ENCODE results near the gene CNTNAP2.

CNTNAP2 gene

GRCh38 chr7:146319629-146320028, 203.0 kb downstream of the CNTNAP2 start:
- DNase-seq, result no peak

GRCh38 chr7:146321301-146321700, 204.7 kb downstream of the CNTNAP2 start:
- DNase-seq, result no peak

- DNase-seq, result no peak
Observed at GRCh38 chr7:146331369-146331768, 214.8 kb downstream of the CNTNAP2 start.

- no peak for DNase-seq
Observed at GRCh38 chr7:146345251-146345650, 228.7 kb downstream of the CNTNAP2 start.

DNA sequence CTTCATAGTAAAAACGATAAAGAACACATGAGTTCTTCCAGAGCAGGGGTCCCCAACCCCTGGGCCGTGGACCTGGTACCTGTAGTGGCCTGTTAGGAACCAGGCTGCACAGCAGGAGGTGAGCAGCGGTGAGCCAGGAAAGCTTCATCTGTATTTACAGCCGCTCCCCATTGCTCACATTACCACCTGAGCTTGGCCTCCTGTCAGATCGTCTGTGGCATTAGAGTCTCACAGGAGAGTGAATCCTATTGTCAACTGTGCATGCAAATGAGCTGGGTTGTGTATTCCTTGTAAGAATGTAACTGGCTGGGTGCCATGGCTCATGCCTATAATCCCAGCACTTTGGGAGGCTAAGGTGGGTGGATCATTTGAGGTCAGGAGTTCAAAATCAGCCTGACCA, 229.5 kb downstream of the CNTNAP2 start:
- DNase-seq, result no peak

DNA sequence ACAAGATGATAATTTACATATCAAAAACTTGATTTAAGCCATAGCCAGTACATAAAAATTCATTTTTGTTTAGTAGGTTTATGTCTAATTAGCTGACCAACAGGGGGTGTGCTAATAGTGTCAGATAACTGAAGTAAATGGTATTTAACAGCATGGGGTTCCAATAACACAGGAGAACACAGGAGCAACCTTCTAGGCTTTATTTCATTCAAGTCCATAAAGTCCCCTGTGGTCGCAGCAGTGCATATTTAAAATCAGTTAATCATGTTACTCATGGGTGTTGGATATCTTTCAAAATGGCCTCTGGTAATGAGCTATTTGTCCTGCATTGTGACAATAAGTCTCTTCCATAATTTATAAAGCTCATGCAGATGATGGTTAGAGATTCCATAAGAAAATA, 238.6 kb downstream of the CNTNAP2 start:
- no peak for DNase-seq

DNA sequence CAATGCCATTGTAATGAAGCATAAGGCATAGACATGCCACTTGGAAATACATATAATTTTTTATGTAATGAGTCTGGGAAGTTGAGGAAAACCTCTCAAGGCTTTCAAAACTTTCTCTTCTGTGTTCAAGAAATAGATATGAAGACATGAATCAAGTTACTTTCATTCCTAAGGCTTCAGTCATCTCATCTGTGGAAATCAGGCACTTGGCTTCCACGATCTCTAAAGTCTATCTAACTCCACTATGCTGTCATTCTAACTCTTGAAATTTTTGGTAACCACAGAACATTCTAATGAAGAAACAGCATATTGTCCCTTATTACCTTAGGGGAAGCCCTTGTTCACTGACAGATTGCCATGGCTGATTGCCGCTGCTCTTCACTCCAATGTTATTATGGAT, 242.6 kb downstream of the CNTNAP2 start:
- no peak for DNase-seq

DNA sequence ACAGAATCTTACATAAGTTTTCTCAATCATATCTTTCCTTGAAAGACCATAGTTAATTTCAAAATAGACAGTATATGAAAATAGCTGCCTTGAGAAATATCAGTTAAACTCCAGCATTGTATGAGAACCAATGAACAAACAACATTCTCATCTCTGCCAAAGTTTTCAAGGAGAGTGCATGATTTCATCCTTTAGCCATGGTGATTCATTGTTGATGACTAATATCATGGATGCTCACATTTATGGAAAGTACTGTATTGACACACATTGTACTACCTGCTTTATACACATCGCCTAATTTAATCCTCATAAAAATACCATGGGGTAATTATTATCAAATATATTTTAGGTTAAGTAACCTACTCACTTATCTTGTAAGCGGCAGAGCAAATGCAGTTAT, 250.3 kb downstream of the CNTNAP2 start:
- no peak for DNase-seq

DNA sequence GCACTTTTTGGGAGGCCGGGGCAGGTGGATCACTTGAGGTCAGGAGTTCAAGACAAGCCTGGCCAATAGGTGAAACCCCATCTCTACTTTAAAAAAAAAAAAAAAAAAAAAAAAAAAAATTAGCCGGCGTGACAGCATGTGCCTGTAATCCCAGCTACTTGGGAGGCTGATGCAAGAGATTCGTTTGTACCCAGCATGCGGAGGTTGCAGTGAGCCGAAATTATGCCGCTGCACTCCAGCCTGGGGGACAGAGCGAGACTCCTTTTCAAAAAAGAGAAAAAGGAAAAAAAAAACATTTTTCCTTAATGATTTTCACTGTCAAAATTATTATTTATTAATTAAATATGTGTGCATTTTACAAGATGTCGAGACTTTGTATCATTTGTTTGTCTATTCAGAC, 253.6 kb downstream of the CNTNAP2 start:
- DNase-seq, result no peak

GRCh38 chr7:146375170-146375569, 258.6 kb downstream of the CNTNAP2 start:
- DNase-seq, result no peak

GRCh38 chr7:146378196-146378595, 261.6 kb downstream of the CNTNAP2 start:
- DNase-seq, result no peak

DNA sequence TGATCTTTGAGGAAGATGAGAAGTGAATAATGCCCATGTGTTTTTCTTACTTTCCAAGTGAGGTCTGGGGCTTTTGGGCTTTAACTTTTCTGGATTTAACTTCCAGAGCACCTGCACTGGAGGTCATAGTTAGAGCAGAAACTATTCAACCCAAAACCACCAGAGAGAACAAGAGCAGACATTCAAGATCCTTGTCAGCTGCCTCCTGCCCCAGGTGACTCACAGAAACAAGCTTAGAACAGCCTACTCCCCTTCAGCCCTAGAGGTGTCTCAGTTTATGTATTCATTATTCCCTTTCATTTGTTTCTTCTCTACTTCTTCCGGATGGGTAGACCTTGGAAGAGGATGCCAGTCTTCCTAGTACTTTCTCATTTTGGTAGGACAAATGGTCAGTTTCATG, 270.5 kb downstream of the CNTNAP2 start:
- no peak for DNase-seq

DNA sequence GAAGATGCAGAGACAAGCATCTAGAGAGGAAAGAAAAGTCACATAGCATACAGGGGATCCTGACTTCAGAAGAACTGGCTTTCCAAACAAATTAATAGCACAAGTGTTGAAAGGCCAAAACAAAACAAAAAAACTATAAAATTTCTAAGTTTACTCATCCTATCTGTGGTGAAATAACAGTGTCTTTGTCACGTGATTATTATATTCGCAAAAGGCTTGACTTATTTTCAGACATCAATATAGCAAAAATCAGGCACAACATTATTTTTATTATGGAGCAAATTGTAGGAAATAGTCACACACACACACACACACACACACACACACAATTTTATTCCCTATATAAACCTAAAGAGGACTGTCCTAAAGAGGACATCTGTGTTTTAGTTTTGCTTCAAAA, 272.3 kb downstream of the CNTNAP2 start:
- no peak for DNase-seq

DNA sequence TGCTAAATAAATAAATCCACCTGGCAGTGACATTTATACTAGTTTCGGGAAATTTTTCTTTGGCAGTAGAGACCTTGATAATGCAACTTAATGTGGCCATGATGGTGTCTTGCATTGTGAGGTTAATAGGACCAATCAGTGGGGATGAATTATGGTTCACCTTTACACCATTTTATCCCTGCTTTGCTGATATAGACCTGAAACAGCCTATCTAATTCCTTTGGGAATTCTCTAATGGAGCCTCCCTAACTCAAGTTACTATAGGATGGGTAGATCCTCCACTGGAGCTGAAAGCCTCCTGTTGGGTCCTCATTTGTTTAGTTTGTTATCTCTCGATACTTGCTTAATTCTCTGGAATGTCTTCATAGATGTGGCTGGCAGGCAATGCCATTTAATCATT, 276.7 kb downstream of the CNTNAP2 start:
- no peak for DNase-seq

- DNase-seq, result no peak
Observed at GRCh38 chr7:146397141-146397540, 280.5 kb downstream of the CNTNAP2 start.

DNA sequence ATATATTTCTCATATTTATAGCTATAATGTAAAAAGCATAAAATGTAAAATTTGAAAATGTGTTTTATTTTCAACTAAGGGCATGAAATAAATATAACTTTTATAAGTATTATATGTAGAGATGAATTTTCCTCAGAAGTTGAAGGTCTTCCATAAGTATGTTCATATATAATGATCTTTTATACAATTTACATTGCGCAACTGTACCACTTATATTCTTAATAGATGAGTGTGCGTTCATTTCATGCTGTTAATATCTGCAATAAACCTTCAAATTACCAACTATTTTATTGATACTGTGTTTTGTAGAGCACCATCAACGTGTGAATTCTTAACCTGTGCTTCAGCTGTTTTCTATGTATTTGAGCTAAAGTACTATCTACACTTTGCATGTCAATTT, 285.3 kb downstream of the CNTNAP2 start:
- DNase-seq, result no peak

DNA sequence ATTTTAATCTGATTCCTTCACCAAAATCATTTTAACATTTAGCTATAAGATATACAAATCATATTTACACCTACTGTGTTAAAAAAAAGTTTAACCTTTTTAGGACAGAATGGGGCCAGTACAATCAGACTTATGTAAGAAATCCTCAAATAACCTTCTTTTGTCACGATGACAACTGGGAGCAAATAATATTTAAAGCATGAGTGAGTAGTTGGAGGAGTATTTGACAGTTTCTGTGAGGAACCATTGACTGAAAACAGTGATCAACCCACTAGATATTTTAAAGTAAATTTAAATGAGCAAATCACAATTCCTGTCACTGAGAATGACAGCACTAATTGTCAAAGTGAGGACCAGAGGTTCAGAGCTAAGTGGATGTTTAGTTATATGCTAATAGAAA, 289.1 kb downstream of the CNTNAP2 start:
- DNase-seq, result no peak

GRCh38 chr7:146411975-146412374, 295.4 kb downstream of the CNTNAP2 start:
- DNase-seq, result no peak

- DNase-seq, result no peak
Observed at GRCh38 chr7:146412781-146413180, 296.2 kb downstream of the CNTNAP2 start.

- DNase-seq, result no peak
Observed at GRCh38 chr7:146414373-146414772, 297.8 kb downstream of the CNTNAP2 start.

- no peak for DNase-seq
Observed at GRCh38 chr7:146414937-146415336, 298.3 kb downstream of the CNTNAP2 start.

- no peak for DNase-seq
Observed at GRCh38 chr7:146417176-146417575, 300.6 kb downstream of the CNTNAP2 start.

DNA sequence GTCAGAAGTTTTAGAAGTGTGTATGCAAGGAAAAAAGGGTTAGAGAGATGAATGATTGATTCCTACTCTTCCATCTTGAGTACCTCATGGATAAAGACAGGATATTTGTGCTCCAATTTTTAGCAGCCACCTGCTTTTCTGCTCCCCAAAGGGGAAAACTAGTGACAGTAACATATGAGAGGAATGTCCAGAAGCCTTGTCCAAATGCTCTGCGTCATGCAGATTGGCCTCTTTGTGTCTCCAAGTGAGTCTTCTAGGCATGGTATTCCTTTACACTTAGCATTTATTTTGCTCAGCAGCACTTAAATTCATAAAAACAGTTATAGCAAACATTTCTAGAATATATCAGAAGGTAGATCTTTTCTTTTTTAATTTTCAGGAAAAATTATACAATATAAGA, 306.8 kb downstream of the CNTNAP2 start:
- no peak for DNase-seq

GRCh38 chr7:146424084-146424483, 307.5 kb downstream of the CNTNAP2 start:
- DNase-seq, result no peak

- DNase-seq, result no peak
Observed at GRCh38 chr7:146433501-146433900, 316.9 kb downstream of the CNTNAP2 start.

GRCh38 chr7:146443102-146443501, 326.5 kb downstream of the CNTNAP2 start:
- no peak for DNase-seq

Measured in inflammatory macrophage treated with lipopolysaccharide for 4 hours (primary cell).